ENCODE measurements around the gene AGPS.

GRCh38 chr2:177405029-177405692 lies 12.6 kb downstream of the AGPS start:
- TF ChIP-seq CTCF (IDR thresholded peaks at IDR 0.05) (no peak), POLR2A (IDR thresholded peaks at IDR 0.05) (no peak), POLR2AphosphoS5 (IDR thresholded peaks at IDR 0.05) (no peak)
